OCI-LY1 (cell line): ENCODE measurements around the gene ASB7.

Experiments used
- H2AFZ ChIP-seq: fragments of 200-600 bp; sonication (generic), shearing (Covaris generic); 2 replicates; pipeline ENCODE4 v1.6.0; 2014; ENCODE audit warnings: antibody characterized with exemption, mild to moderate bottlenecking, low read length
- H3F3A ChIP-seq: fragments of 200-600 bp; sonication (generic), shearing (Covaris generic); 2 replicates; pipeline ENCODE4 v1.6.0; 2014; ENCODE audit warnings: mild to moderate bottlenecking, antibody characterized with exemption, low read length, moderate library complexity; ENCODE audit not compliant: insufficient read depth
- H3K27ac ChIP-seq: fragments of 200-600 bp; sonication (generic); 2 replicates; pipeline ENCODE4 v1.5.1; 2014; ENCODE audit warnings: low read length, mixed run types, mild to moderate bottlenecking, low read depth; ENCODE audit not compliant: poor library complexity, severe bottlenecking
- H3K27me3 ChIP-seq: fragments of 200-600 bp; sonication (generic); 2 replicates; pipeline ENCODE4 v1.6.0; 2014; ENCODE audit warnings: antibody characterized with exemption, mild to moderate bottlenecking, low read length, moderate library complexity; ENCODE audit not compliant: insufficient read depth
- H3K36me3 ChIP-seq: fragments of 200-600 bp; sonication (generic); 2 replicates; pipeline ENCODE4 v1.6.1; 2014; ENCODE audit warnings: mild to moderate bottlenecking, antibody characterized with exemption, low read length, moderate library complexity, mixed read lengths; ENCODE audit not compliant: insufficient read depth
- H3K4me1 ChIP-seq: fragments of 200-600 bp; sonication (generic); 2 replicates; pipeline ENCODE4 v1.5.1; 2014; ENCODE audit warnings: mild to moderate bottlenecking, low read length, moderate library complexity; ENCODE audit not compliant: insufficient read depth, severe bottlenecking
- H3K4me2 ChIP-seq: fragments of 200-600 bp; sonication (generic), shearing (Covaris generic); 2 replicates; pipeline ENCODE4 v1.6.1; 2014; ENCODE audit warnings: low read length
- H3K4me3 ChIP-seq: fragments of 200-600 bp; sonication (generic); 2 replicates; pipeline ENCODE4 v1.5.1; 2014; ENCODE audit warnings: low read length, low read depth, mild to moderate bottlenecking, mixed read lengths; ENCODE audit not compliant: poor library complexity, severe bottlenecking
- H3K79me2 ChIP-seq: fragments of 200-600 bp; shearing (Covaris generic); 2 replicates; pipeline ENCODE4 v1.6.1; 2016; ENCODE audit warnings: mixed run types, low read length, mixed read lengths; ENCODE audit not compliant: insufficient read depth
- H3K9ac ChIP-seq: fragments of 200-600 bp; sonication (generic), shearing (Covaris generic); 2 replicates; pipeline ENCODE4 v1.6.1; 2014; ENCODE audit warnings: mild to moderate bottlenecking, low read length, mixed read lengths
- H3K9me2 ChIP-seq: fragments of 200-600 bp; sonication (generic), shearing (Covaris generic); 2 replicates; pipeline ENCODE4 v1.6.1; 2014; ENCODE audit warnings: low read depth, mild to moderate bottlenecking, low read length, mixed read lengths
- H3K9me3 ChIP-seq: fragments of 200-600 bp; shearing (Covaris generic); 2 replicates; pipeline ENCODE4 v1.6.1; 2014; ENCODE audit warnings: low read length, mixed read lengths
- H4K20me1 ChIP-seq: fragments of 200-600 bp; sonication (generic), shearing (Covaris generic); 2 replicates; pipeline ENCODE4 v1.6.0; 2016; ENCODE audit warnings: mild to moderate bottlenecking, low read length; ENCODE audit not compliant: insufficient read depth
- CTCF ChIP-seq: fragments of 200-600 bp; sonication (generic), shearing (Covaris generic); IDR thresholded peaks from 2 replicates; pipeline ENCODE4 v1.5.1; 2017; ENCODE audit warnings: mild to moderate bottlenecking, antibody characterized with exemption, low read length, moderate library complexity, mixed read lengths
- EZH2 ChIP-seq: fragments of 200-600 bp; sonication (generic), shearing (Covaris generic); IDR thresholded peaks from 2 replicates; pipeline ENCODE4 v1.8.0; 2017; ENCODE audit warnings: borderline replicate concordance, mixed run types, mild to moderate bottlenecking, antibody characterized with exemption, low read length, moderate library complexity, mixed read lengths

ASB7 gene

GRCh38 chr15:100670505-100671021 is 68.2 kb downstream of the ASB7 start:
- H3K4me1 ChIP-seq, result no peaks in the 10 kb centered on the region
- H3K27me3 ChIP-seq, result no peaks in the 10 kb centered on the region
- H3K27ac ChIP-seq, result no peak overlapping the region
- H3K4me2 ChIP-seq, result no peak overlapping the region
- no peak overlapping the region for H2AFZ ChIP-seq
- H3K79me2 ChIP-seq, result no peaks in the 10 kb centered on the region
- no peaks in the 10 kb centered on the region for H3K9me3 ChIP-seq
- TF ChIP-seq CTCF (no peak), EZH2 (no peak)
- no peaks in the 10 kb centered on the region for H4K20me1 ChIP-seq
- H3K9me2 ChIP-seq, result no peaks in the 10 kb centered on the region
- H3F3A ChIP-seq, result no peaks in the 10 kb centered on the region
- H3K4me3 ChIP-seq, result no peak overlapping the region
- H3K9ac ChIP-seq, result no peak overlapping the region
- no peaks in the 10 kb centered on the region for H3K36me3 ChIP-seq

GRCh38 chr15:100671124-100671680 is 68.8 kb downstream of the ASB7 start:
- TF ChIP-seq EZH2, result no peak
- no peak for TF ChIP-seq CTCF
- no peaks in the 10 kb centered on the region for H4K20me1 ChIP-seq
- H3K4me1 ChIP-seq, result no peaks in the 10 kb centered on the region
- H3F3A ChIP-seq, result no peaks in the 10 kb centered on the region
- no peaks in the 10 kb centered on the region for H3K79me2 ChIP-seq
- H2AFZ ChIP-seq, result no peak overlapping the region
- H3K27me3 ChIP-seq, result no peaks in the 10 kb centered on the region
- no peaks in the 10 kb centered on the region for H3K36me3 ChIP-seq
- H3K9me3 ChIP-seq, result no peaks in the 10 kb centered on the region
- H3K9me2 ChIP-seq, result no peaks in the 10 kb centered on the region
- H3K27ac ChIP-seq, result no peak overlapping the region
- no peak overlapping the region for H3K4me3 ChIP-seq
- H3K4me2 ChIP-seq, result no peak overlapping the region
- no peak overlapping the region for H3K9ac ChIP-seq

GRCh38 chr15:100671858-100672543 is 69.6 kb downstream of the ASB7 start:
- H2AFZ ChIP-seq, result no peak overlapping the region
- H3K27me3 ChIP-seq, result no peaks in the 10 kb centered on the region
- no peaks in the 10 kb centered on the region for H3F3A ChIP-seq
- H3K9ac ChIP-seq, result no peak overlapping the region
- no peaks in the 10 kb centered on the region for H3K79me2 ChIP-seq
- TF ChIP-seq EZH2 (no peak), CTCF (no peak)
- no peak overlapping the region for H3K4me3 ChIP-seq
- H3K9me3 ChIP-seq, result no peaks in the 10 kb centered on the region
- no peak overlapping the region for H3K4me2 ChIP-seq
- H4K20me1 ChIP-seq, result no peaks in the 10 kb centered on the region
- no peaks in the 10 kb centered on the region for H3K36me3 ChIP-seq
- no peaks in the 10 kb centered on the region for H3K9me2 ChIP-seq
- H3K4me1 ChIP-seq, result no peaks in the 10 kb centered on the region
- no peak overlapping the region for H3K27ac ChIP-seq
